ENCODE data around the gene LHX4.
A peak's percentile ranks its signal among the peaks of the same experiment; 100 is the strongest.

The LHX4 gene

DNA sequence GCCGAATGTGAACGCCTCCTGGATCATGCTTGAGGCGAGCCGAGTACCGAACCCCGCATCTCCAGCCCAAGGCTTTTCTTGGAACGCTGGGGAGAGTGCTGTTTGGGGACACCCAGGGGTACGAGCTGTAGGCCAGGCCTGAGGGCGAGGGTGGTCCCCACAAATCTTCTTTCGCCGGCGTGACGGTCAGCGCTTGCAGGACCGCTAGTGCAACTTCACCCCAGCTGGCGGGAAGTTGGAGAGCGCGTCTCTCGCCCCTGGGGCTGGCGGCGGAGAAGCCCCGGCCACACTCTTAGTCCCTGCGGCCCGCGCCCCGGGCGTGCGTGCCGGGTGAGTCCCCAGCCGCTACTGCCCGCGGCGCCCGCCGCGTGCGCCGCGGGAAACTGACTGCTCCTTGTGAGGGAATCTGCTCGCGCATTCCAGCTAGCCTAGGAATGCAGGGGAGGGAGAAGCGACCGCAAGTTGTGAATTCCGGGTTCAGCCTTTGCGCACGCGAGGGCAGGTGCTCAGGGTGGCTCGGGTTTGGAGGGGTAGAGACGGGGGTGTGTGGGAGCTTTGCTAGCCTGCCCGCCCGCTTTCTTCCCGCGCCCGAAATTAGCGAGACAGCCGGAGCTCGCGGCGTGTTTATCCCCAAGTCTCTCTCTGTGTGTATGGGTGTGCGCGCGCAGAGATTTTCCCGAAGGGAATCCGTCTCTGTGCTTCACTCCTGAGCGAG lies 884 bp downstream of the LHX4 start:
- ATAC-seq = peak; percentile 40

DNA sequence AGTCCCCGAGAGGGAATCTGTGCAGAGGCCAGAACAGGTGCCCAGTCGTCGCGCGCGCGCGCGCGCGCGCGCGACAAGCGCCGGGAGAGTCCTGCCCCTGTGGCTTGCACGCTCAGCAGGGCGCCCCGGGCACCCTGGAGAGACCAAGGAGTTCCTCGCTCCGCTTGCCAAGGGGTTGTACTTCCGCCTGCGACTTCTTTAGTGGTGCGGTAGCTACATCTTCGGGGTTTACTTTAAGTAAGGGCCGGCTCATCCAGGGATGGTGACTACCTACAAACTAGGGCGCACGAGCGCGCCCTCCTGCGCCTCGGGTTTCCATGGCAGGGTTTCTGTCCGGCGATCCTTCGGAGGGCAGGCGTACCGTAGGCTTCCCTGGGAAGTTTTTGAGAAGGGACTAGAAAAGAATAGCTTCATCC lies 1.4 kb downstream of the LHX4 start:
- ATAC-seq = peak; percentile 10
- TF ChIP-seq BACH2 (CRISPR knock-in tag; IDR thresholded peaks at IDR 0.05; ENCODE audit: borderline replicate concordance) (no peak), ZC3H10 (CRISPR knock-in tag; IDR thresholded peaks at IDR 0.05) (no peak), PPARA (CRISPR knock-in tag; IDR thresholded peaks at IDR 0.05; ENCODE audit: borderline replicate concordance) (no peak), RARB (CRISPR knock-in tag; IDR thresholded peaks at IDR 0.05) (no peak), ZNF8 (CRISPR knock-in tag; IDR thresholded peaks at IDR 0.05) (no peak), TOX (CRISPR knock-in tag; IDR thresholded peaks at IDR 0.05; ENCODE audit: borderline replicate concordance) (no peak), ARNTL (CRISPR knock-in tag; IDR thresholded peaks at IDR 0.05; ENCODE audit: borderline replicate concordance, low read depth) (no peak), TCF4 (CRISPR knock-in tag; IDR thresholded peaks at IDR 0.05; ENCODE audit: borderline replicate concordance) (no peak), ZNF70 (CRISPR knock-in tag; IDR thresholded peaks at IDR 0.05) (no peak), ZFP30 (CRISPR knock-in tag; IDR thresholded peaks at IDR 0.05) (no peak)
- TF ChIP-seq, protein P1, sequence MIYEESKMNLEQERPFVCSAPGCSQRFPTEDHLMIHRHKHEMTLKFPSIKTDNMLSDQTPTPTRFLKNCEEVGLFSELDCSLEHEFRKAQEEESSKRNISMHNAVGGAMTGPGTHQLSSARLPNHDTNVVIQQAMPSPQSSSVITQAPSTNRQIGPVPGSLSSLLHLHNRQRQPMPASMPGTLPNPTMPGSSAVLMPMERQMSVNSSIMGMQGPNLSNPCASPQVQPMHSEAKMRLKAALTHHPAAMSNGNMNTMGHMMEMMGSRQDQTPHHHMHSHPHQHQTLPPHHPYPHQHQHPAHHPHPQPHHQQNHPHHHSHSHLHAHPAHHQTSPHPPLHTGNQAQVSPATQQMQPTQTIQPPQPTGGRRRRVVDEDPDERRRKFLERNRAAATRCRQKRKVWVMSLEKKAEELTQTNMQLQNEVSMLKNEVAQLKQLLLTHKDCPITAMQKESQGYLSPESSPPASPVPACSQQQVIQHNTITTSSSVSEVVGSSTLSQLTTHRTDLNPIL (CRISPR knock-in tag; IDR thresholded peaks at IDR 0.05; ENCODE audit: low read depth) = no peak
- TF ChIP-seq, protein P2, sequence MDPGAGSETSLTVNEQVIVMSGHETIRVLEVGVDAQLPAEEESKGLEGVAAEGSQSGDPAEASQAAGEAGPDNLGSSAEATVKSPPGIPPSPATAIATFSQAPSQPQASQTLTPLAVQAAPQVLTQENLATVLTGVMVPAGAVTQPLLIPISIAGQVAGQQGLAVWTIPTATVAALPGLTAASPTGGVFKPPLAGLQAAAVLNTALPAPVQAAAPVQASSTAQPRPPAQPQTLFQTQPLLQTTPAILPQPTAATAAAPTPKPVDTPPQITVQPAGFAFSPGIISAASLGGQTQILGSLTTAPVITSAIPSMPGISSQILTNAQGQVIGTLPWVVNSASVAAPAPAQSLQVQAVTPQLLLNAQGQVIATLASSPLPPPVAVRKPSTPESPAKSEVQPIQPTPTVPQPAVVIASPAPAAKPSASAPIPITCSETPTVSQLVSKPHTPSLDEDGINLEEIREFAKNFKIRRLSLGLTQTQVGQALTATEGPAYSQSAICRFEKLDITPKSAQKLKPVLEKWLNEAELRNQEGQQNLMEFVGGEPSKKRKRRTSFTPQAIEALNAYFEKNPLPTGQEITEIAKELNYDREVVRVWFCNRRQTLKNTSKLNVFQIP (CRISPR knock-in tag; IDR thresholded peaks at IDR 0.05; ENCODE audit: borderline replicate concordance, low read depth) = no peak
- TF ChIP-seq, protein P3, sequence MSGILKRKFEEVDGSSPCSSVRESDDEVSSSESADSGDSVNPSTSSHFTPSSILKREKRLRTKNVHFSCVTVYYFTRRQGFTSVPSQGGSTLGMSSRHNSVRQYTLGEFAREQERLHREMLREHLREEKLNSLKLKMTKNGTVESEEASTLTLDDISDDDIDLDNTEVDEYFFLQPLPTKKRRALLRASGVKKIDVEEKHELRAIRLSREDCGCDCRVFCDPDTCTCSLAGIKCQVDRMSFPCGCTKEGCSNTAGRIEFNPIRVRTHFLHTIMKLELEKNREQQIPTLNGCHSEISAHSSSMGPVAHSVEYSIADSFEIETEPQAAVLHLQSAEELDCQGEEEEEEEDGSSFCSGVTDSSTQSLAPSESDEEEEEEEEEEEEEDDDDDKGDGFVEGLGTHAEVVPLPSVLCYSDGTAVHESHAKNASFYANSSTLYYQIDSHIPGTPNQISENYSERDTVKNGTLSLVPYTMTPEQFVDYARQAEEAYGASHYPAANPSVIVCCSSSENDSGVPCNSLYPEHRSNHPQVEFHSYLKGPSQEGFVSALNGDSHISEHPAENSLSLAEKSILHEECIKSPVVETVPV (CRISPR knock-in tag; IDR thresholded peaks at IDR 0.05) = no peak
- TF ChIP-seq, protein P4, sequence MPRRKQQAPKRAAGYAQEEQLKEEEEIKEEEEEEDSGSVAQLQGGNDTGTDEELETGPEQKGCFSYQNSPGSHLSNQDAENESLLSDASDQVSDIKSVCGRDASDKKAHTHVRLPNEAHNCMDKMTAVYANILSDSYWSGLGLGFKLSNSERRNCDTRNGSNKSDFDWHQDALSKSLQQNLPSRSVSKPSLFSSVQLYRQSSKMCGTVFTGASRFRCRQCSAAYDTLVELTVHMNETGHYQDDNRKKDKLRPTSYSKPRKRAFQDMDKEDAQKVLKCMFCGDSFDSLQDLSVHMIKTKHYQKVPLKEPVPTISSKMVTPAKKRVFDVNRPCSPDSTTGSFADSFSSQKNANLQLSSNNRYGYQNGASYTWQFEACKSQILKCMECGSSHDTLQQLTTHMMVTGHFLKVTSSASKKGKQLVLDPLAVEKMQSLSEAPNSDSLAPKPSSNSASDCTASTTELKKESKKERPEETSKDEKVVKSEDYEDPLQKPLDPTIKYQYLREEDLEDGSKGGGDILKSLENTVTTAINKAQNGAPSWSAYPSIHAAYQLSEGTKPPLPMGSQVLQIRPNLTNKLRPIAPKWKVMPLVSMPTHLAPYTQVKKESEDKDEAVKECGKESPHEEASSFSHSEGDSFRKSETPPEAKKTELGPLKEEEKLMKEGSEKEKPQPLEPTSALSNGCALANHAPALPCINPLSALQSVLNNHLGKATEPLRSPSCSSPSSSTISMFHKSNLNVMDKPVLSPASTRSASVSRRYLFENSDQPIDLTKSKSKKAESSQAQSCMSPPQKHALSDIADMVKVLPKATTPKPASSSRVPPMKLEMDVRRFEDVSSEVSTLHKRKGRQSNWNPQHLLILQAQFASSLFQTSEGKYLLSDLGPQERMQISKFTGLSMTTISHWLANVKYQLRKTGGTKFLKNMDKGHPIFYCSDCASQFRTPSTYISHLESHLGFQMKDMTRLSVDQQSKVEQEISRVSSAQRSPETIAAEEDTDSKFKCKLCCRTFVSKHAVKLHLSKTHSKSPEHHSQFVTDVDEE (CRISPR knock-in tag; IDR thresholded peaks at IDR 0.05) = no peak

More for the DNA sequence above, 884 bp downstream of the LHX4 start:
- TF ChIP-seq, protein P5, sequence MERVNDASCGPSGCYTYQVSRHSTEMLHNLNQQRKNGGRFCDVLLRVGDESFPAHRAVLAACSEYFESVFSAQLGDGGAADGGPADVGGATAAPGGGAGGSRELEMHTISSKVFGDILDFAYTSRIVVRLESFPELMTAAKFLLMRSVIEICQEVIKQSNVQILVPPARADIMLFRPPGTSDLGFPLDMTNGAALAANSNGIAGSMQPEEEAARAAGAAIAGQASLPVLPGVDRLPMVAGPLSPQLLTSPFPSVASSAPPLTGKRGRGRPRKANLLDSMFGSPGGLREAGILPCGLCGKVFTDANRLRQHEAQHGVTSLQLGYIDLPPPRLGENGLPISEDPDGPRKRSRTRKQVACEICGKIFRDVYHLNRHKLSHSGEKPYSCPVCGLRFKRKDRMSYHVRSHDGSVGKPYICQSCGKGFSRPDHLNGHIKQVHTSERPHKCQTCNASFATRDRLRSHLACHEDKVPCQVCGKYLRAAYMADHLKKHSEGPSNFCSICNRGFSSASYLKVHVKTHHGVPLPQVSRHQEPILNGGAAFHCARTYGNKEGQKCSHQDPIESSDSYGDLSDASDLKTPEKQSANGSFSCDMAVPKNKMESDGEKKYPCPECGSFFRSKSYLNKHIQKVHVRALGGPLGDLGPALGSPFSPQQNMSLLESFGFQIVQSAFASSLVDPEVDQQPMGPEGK (CRISPR knock-in tag; IDR thresholded peaks at IDR 0.05; ENCODE audit: borderline replicate concordance) = no peak
- TF ChIP-seq ZFP30 (CRISPR knock-in tag; IDR thresholded peaks at IDR 0.05) = no peak
- TF ChIP-seq ZC3H10 (CRISPR knock-in tag; IDR thresholded peaks at IDR 0.05) = no peak
- TF ChIP-seq, protein P4 (CRISPR knock-in tag; IDR thresholded peaks at IDR 0.05) = no peak
- TF ChIP-seq GLIS3 (CRISPR knock-in tag; IDR thresholded peaks at IDR 0.05) = no peak
- TF ChIP-seq ZNF70 (CRISPR knock-in tag; IDR thresholded peaks at IDR 0.05) = no peak
- no peak for TF ChIP-seq BACH2 (CRISPR knock-in tag; IDR thresholded peaks at IDR 0.05; ENCODE audit: borderline replicate concordance)
- TF ChIP-seq ZFP3 (CRISPR knock-in tag; IDR thresholded peaks at IDR 0.05) = no peak
